Measurements from ENCODE around the gene HSP90AB1. TPM values are rescaled to one million over a fixed set of nuclear protein-coding genes. Genes with fewer than 3 reads are reported as not detected.

The HSP90AB1 gene
- total RNA-seq, 1 donor from 2014 or later, result 1,541 TPM

DNA sequence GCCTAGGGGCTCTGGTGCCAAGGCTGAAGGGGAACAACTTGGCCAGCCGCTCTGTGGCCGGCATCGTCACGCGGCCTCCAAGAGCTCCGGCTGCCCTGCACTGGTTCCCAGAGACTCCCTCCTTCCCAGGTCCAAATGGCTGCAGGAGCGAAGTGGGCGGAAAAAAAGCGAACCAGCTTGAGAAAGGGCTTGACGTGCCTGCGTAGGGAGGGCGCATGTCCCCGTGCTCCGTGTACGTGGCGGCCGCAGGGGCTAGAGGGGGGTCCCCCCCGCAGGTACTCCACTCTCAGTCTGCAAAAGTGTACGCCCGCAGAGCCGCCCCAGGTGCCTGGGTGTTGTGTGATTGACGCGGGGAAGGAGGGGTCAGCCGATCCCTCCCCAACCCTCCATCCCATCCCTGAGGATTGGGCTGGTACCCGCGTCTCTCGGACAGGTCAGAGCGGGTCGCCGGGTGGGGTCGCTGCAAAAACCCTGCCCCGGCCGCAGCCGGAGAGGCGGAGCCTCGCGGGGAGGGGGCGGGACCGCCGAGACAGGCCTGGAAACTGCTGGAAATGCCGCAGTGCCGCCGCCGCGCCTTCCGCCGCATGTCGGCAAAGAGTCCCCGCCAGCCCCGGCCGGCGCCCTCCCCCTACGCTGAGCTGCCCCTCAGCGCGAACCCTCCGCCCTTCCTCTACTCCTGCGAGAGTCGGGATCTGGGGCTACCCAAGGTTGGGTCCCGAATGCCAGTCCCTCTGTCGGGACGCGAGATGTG lies 814 bp upstream of the HSP90AB1 start:
- peak overlapping the region; percentile 76 for H3K4me3 ChIP-seq (ENCODE audit: low read depth, low read length)
- DNase-seq (ENCODE audit: low read depth), result no peak
- TF ChIP-seq, protein P1, sequence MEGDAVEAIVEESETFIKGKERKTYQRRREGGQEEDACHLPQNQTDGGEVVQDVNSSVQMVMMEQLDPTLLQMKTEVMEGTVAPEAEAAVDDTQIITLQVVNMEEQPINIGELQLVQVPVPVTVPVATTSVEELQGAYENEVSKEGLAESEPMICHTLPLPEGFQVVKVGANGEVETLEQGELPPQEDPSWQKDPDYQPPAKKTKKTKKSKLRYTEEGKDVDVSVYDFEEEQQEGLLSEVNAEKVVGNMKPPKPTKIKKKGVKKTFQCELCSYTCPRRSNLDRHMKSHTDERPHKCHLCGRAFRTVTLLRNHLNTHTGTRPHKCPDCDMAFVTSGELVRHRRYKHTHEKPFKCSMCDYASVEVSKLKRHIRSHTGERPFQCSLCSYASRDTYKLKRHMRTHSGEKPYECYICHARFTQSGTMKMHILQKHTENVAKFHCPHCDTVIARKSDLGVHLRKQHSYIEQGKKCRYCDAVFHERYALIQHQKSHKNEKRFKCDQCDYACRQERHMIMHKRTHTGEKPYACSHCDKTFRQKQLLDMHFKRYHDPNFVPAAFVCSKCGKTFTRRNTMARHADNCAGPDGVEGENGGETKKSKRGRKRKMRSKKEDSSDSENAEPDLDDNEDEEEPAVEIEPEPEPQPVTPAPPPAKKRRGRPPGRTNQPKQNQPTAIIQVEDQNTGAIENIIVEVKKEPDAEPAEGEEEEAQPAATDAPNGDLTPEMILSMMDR (conservative IDR thresholded peaks at IDR 0.05; ENCODE audit: low read depth, low read length), result peak; percentile 18

DNA sequence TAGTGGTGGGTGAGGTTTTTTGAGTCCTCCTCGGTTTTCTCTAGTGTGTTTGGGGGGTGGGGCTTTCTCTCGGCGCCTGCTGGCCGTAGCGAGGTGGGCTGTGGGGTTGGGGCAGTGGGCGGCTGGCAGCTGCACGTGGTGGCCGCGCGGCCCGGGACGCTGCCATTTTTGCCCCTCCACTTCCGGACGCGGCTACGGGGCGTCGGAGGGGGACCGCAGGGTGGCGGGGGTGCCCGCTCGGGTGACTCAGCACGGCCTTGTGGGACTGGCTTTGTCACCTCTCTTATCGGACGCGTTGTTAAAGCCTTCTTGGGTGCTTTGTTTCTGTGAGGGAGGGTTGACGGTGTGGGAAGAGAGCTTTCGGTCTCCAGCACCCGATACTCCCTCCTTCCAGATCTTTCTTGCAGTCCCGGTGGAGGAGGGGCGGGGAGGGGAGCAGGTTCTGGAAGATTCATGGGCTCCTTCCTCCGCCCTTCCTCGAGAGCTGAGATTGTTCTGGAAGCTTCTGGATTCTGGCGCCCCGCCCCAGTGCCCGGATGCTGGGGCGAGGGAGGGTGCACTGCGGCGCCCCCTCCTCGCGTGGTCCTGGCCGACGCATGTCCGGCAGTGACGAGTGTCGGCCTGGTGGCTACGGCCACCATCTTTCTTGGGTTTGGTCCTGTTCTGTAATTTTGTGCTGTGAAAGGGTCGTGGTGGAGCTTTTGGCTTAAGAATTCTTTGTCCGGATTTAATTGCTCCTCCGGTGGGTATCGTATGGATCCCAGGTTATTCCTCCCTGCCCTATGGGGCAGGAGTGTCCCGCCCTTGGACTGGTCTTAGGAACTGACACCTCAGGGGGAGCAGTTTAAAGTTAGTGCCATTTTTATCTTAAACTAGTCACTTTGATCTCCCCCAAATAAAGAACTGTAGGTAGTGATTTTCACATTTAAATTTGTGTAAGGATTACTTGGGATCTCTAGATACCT lies 719 bp downstream of the HSP90AB1 start:
- peak overlapping the region; percentile 76 for H3K4me3 ChIP-seq (ENCODE audit: low read depth, low read length)
- TF ChIP-seq, protein P1 (conservative IDR thresholded peaks at IDR 0.05; ENCODE audit: low read depth, low read length), result no peak
- DNase-seq (ENCODE audit: low read depth), result no peak

DNA sequence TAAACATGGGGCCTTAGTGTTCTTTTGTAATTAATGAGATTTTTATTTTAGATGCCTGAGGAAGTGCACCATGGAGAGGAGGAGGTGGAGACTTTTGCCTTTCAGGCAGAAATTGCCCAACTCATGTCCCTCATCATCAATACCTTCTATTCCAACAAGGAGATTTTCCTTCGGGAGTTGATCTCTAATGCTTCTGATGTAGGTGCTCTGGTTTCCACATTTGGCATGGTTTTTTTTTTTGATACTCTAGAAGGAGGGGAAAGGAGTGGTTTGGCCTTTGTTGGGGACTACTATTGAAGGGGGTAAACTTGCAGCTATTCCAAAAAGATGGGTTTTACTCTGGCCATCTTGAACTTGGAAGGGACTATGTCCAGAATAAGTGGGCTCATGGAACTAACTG lies 1.7 kb downstream of the HSP90AB1 start:
- peak overlapping the region; percentile 76 for H3K4me3 ChIP-seq (ENCODE audit: low read depth, low read length)
- TF ChIP-seq, protein P1 (conservative IDR thresholded peaks at IDR 0.05; ENCODE audit: low read depth, low read length), result no peak
- no peak for DNase-seq (ENCODE audit: low read depth)

DNA sequence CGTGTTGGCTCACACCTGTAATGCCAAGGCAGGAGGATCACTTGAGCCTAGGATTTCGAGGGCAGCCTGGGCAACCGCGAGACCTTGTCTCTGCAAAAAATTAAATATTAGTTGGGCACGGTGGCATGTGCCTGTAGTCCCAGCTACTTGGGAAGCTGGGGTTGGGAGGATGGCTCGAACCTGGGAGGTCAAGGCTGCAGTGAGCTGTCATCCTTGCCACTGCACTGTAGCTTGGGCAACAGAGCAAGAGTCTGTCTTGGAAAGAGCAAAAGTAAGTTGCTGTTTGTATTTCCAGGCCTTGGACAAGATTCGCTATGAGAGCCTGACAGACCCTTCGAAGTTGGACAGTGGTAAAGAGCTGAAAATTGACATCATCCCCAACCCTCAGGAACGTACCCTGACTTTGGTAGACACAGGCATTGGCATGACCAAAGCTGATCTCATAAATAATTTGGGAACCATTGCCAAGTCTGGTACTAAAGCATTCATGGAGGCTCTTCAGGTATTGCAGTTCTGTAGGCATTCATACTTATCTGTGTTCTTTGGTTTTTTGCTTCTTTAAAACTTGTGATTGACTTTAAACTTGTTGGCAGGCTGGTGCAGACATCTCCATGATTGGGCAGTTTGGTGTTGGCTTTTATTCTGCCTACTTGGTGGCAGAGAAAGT lies 2.3 kb downstream of the HSP90AB1 start:
- TF ChIP-seq, protein P1 (conservative IDR thresholded peaks at IDR 0.05; ENCODE audit: low read depth, low read length), result no peak
- no peak for DNase-seq (ENCODE audit: low read depth)
- peak overlapping the region; percentile 76 for H3K4me3 ChIP-seq (ENCODE audit: low read depth, low read length)

DNA sequence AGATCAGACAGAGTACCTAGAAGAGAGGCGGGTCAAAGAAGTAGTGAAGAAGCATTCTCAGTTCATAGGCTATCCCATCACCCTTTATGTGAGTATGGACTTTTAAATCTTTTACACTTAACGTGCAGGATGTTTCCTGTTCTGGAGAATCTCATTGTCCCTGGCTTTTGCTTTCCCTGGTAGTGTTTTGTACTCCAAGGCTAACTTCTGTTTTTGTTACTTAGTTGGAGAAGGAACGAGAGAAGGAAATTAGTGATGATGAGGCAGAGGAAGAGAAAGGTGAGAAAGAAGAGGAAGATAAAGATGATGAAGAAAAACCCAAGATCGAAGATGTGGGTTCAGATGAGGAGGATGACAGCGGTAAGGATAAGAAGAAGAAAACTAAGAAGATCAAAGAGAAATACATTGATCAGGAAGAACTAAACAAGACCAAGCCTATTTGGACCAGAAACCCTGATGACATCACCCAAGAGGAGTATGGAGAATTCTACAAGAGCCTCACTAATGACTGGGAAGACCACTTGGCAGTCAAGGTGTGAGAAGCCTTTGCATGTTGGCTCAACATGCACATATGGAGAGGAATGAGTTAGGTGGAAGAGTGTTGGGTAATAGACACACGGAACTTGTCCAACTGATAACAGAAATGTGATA lies 3.3 kb downstream of the HSP90AB1 start:
- no peak overlapping the region for H3K4me3 ChIP-seq (ENCODE audit: low read depth, low read length)
- no peak for DNase-seq (ENCODE audit: low read depth)
- TF ChIP-seq, protein P1 (conservative IDR thresholded peaks at IDR 0.05; ENCODE audit: low read depth, low read length), result no peak

DNA sequence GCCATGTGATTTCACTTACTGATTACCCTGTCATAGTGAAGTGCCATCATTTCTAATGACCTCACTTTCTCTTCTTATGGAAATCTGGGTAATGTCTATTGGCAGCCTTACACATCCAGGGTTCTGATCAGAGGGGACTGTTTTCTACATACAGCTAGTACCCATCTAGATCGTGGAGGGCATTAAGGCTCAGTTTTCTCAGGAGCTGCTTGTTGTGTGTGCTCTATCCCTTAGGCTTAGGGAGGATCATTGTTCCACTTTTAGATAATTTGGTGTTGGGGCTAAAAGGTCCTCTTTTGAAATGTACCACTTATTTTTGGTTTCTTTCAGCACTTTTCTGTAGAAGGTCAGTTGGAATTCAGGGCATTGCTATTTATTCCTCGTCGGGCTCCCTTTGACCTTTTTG lies 3.8 kb downstream of the HSP90AB1 start:
- TF ChIP-seq, protein P1 (conservative IDR thresholded peaks at IDR 0.05; ENCODE audit: low read depth, low read length), result no peak
- no peak overlapping the region for H3K4me3 ChIP-seq (ENCODE audit: low read depth, low read length)
- DNase-seq (ENCODE audit: low read depth), result no peak

Measured in epithelial cell of proximal tubule (primary cell).